Measurements from ENCODE around the gene KRTAP10-3. TPM values are rescaled to one million over a fixed set of nuclear protein-coding genes. Genes with fewer than 3 reads are reported as not detected.
A peak's percentile ranks its signal among the peaks of the same experiment; 100 is the strongest.

KRTAP10-3 gene
- total RNA-seq, 1 experiment from 2014 or later, result not detected

- no peak overlapping the region for H3K4me2 ChIP-seq (ENCODE audit: low read length)
- no peaks in the 10 kb centered on the region; the same call in 1 of the 2 replicates for H3K36me3 ChIP-seq (ENCODE audit: low read depth, low read length)
- intact Hi-C loops (cut with micrococcal nuclease), result no loop called here
- TF ChIP-seq EZH2 (IDR thresholded peaks at IDR 0.05; ENCODE audit: low read length, unreplicated experiment) (no peak), CTCF (conservative IDR thresholded peaks at IDR 0.05; ENCODE audit: low read depth, low read length) (no peak)
- ChIA-PET CTCF (no interaction called here), POLR2A (ENCODE audit: unreplicated experiment) (no interaction called here)
- no peaks in the 10 kb centered on the region for H3K27me3 ChIP-seq (ENCODE audit: low read length)
- ATAC-seq (no peak), DNase-seq (peak; percentile 8)
- H3K9me3 ChIP-seq (ENCODE audit: low read length), result peaks cover 8% of the 10 kb centered on the region; the same call in 1 of the 2 replicates
- H2AFZ ChIP-seq (ENCODE audit: low read length), result no peak overlapping the region
- no TSS peak for BruUV-seq (replicated peaks)
- H3K9me2 ChIP-seq (replicated peaks; ENCODE audit: low read length), result no peaks in the 10 kb centered on the region
- H3K4me1 ChIP-seq (ENCODE audit: insufficient read depth, low read length), result no peaks in the 10 kb centered on the region
- no peak overlapping the region for H3K27ac ChIP-seq (ENCODE audit: low read length)
- H4K20me1 ChIP-seq (ENCODE audit: low read length), result no peaks in the 10 kb centered on the region
- no peaks in the 10 kb centered on the region for H3K79me2 ChIP-seq (ENCODE audit: low read length)
- no peaks in the 10 kb centered on the region for H3F3A ChIP-seq (ENCODE audit: low read length, unreplicated experiment)
- no peak overlapping the region for H3K4me3 ChIP-seq (ENCODE audit: low read length)
- no peak overlapping the region for H3K9ac ChIP-seq (ENCODE audit: low read length)
Observed at GRCh38 chr21:44524414-44525371, 33.9 kb downstream of the KRTAP10-3 start.

- no TSS peak for BruUV-seq (replicated peaks)
- Histone ChIP-seq H3K9ac (ENCODE audit: low read length) (no peak overlapping the region), H3K9me3 (ENCODE audit: low read length) (peaks cover 8% of the 10 kb centered on the region; the same call in 1 of the 2 replicates), H3K4me3 (ENCODE audit: low read length) (no peak overlapping the region), H3F3A (ENCODE audit: low read length, unreplicated experiment) (no peaks in the 10 kb centered on the region), H3K9me2 (replicated peaks; ENCODE audit: low read length) (no peaks in the 10 kb centered on the region), H3K4me2 (ENCODE audit: low read length) (no peak overlapping the region), H3K27me3 (ENCODE audit: low read length) (no peaks in the 10 kb centered on the region), H3K27ac (ENCODE audit: low read length) (peak overlapping the region; percentile 29), H4K20me1 (ENCODE audit: low read length) (no peaks in the 10 kb centered on the region), H3K79me2 (ENCODE audit: low read length) (no peaks in the 10 kb centered on the region), H3K4me1 (ENCODE audit: insufficient read depth, low read length) (no peaks in the 10 kb centered on the region), H3K36me3 (ENCODE audit: low read depth, low read length) (no peaks in the 10 kb centered on the region; the same call in 1 of the 2 replicates), H2AFZ (ENCODE audit: low read length) (no peak overlapping the region)
- TF ChIP-seq EZH2 (IDR thresholded peaks at IDR 0.05; ENCODE audit: low read length, unreplicated experiment) (no peak), EZH2phosphoT487 (IDR thresholded peaks at IDR 0.05; ENCODE audit: borderline replicate concordance, low read length) (no peak), CTCF (conservative IDR thresholded peaks at IDR 0.05; ENCODE audit: low read depth, low read length) (no peak)
- intact Hi-C loops (cut with micrococcal nuclease), result no loop called here
- ATAC-seq (no peak), DNase-seq (peak; percentile 41)
- ChIA-PET POLR2A (ENCODE audit: unreplicated experiment) (no interaction called here), CTCF (no interaction called here)
Observed at GRCh38 chr21:44523567-44524413, 34.8 kb downstream of the KRTAP10-3 start.

Measured in PC-3 (cell line).